ENCODE data around the gene FLVCR1.

Gene FLVCR1

DNA sequence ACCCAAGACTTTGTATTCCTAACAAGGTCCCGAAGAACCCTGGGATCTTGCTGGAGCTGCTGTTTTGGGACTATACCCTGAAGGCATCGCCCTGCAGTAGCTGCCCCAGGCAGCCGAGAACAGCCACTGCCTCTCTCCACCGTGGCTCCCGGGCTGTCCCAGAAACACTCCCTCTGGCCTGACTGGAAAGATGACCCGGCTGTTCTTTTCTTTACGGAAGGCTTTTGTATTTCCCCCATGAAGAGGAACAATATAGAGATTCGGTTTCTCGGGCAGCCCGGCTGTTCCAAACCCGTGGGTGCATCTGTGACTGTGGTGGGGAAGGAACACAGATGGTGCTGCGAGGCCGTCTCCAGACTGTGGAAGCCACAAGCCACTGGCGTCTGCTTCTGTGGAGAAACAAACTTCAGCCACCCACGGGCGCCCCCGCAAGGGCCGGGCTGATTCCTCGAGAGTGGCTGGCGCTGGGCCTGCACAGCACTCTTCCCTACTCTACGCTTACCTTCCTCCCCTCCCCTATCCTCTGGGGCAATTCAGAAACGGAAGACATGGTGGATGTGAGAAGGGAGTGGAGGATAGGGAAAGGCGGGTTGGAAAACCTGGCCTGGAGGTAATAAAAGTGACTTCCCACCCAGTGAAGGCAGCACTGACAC is 58.5 kb downstream of the FLVCR1 start:
- no peak for DNase-seq

- no peak for DNase-seq
Measured at GRCh38 chr1:212917134-212917485, 59.0 kb downstream of the FLVCR1 start.

DNA sequence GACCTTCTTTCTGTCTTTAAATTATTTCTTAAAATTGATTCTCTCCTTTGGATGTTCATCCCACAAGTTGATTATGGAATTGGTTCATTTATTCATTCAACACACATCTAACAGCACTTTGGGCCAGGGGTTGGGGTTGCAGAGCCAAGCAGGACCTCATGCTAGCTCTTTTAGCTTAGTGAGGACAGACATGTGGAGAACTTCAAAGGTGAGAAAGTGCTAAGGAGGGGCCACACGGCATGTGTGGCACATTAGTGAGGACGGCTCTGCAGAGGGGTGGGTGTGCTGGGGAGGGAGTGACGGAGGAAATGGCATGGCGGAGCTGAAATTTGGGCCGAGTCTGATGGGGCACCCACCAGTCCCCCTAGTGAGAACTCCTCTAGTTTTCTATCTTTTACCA is 59.8 kb downstream of the FLVCR1 start:
- DNase-seq = no peak

DNA sequence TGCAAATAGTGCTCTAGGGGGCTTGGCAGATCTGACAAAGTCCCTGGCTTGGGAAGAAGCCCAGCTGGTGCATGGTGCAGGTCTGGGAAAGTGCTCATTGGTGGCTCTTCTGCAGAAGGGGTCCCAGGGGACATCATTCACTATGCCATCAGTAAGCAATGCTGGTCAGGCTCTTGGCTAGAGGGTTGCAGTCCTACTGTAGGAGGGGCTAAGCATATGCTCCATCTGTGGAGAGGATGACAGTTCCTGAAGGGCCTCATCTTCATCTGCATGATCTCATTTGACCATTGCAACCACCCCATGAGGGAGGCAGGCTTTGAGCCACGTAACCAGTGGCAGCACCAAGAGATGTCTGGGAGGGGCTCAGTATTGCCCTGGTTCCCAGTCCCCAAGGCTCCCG is 60.7 kb downstream of the FLVCR1 start:
- DNase-seq = no peak

- no peak for DNase-seq
Measured at GRCh38 chr1:212920246-212920645, 62.2 kb downstream of the FLVCR1 start.

GRCh38 chr1:212920896-212921295 is 62.8 kb downstream of the FLVCR1 start:
- no peak for DNase-seq

GRCh38 chr1:212922016-212922415 is 63.9 kb downstream of the FLVCR1 start:
- DNase-seq = no peak

DNA sequence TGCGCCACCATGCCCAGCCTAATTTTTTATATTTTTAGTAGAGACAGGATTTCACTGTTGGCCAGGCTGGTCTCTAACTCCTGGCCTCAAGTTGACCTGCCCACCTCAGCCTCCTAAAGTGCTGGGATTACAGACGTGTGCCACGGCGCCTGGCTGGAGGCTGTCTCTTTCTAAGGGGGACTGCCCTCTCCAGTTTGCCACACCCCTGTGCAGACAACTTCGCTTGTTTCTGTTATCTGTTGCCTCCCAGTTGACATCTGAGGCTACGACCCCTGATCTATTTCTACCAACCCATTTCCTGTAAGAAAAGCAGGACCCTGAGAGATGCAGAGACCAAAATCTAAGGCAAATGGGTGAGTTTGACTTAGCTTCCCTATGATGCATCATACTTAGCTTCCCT is 68.3 kb downstream of the FLVCR1 start:
- no peak for DNase-seq

- DNase-seq = no peak
Measured at GRCh38 chr1:212928323-212929291, 70.5 kb downstream of the FLVCR1 start.

- no peak for DNase-seq
Measured at GRCh38 chr1:212930986-212931678, 73.1 kb downstream of the FLVCR1 start.

GRCh38 chr1:212933815-212934471 is 75.9 kb downstream of the FLVCR1 start:
- no peak for DNase-seq

DNA sequence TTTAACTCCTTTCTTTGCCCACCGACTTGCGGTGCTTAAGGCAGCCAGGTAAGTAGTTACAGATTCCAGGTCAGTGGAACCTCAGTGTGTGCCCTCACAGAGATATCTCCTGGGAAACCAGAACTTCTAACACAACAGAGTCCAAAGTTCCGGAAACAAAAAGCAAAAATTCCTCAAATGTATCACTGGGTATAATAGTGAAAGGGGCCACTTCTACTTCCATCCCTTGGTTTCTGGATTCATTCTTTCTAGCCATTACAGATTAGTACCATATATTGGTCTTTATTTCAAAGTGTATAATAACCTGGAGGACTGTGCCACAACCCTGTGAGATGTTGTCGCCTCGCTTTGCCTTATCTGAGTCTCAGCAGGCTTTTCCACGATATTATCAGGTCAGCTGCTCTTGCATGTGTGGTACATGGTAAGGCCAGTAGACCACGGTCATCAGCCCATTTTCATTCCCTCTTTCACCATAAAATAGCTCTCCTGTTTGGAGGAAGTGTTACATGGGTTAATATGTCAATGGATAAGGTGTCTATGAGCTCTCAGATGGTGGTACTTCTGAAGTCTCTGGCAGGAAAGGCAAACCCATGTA is 77.4 kb downstream of the FLVCR1 start:
- no peak for DNase-seq

- DNase-seq = no peak
Measured at GRCh38 chr1:212937034-212937433, 79.0 kb downstream of the FLVCR1 start.

GRCh38 chr1:212938846-212939245 is 80.8 kb downstream of the FLVCR1 start:
- DNase-seq = no peak

DNA sequence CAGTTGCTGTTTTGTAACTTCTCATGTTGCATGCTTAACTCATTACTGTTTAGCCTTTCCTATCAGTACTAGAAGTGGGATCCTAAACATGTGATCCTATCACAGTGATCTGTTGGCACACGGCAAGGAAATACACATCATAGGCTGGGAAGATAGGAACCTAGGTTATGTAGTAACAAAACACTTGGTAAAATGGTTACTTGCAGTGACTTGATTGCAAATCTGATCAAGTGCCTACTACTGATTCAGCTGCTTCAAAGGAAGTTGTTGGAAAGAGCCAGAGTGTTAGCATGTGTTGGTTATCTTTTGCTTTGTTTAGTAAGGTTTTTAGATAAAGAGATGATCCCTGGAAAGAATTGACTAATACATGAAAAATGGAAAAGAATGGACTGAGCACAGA is 83.4 kb downstream of the FLVCR1 start:
- no peak for DNase-seq

GRCh38 chr1:212942679-212943392 is 84.8 kb downstream of the FLVCR1 start:
- no peak for DNase-seq

DNA sequence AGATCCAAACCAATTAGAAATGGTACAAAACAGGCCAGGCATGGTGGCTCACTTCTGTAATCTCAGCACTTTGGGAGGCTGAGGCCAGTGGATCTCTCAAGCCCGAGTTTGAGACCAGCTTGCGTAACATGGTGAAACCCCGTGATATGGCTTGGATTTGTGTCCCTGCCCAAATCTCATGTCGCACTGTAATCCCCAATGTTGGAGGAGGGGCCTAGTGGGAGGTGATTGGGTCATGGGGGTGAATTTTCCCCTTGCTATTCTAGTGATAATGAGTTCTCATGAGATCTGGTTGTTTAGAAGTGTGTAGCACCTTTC is 85.3 kb downstream of the FLVCR1 start:
- no peak for DNase-seq

DNA sequence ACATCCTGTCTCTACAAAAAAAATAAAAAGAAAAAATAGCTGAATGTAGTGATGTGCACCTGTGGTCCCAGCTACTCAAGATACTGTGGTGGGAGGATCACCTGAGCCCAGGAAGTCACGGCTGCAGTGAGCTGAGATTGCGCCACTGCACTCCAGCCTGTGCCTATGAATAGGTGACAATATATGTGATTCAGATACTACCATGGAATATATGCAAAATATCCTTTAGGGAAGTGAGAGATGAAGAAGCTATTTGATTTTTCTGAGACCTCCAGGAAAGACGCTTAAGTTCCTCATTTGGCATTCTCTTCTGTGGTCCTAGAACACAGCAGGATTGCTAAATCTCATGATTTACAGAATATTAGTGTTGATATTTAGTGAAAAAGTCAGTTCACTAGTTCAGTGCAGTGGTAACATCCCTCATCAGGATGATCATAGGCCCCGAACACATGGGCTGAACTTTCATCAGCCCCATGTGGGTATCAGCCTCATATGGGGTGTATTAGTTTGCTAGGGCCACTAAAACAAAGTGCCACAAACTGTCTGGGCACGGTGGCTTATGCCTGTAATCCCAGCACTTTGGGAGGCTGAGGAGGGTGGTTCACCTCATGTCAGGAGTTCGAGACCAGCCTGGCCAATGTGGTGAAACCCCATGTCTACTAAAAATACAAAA is 86.3 kb downstream of the FLVCR1 start:
- DNase-seq = no peak

- DNase-seq = no peak
Measured at GRCh38 chr1:212945056-212945455, 87.0 kb downstream of the FLVCR1 start.

DNA sequence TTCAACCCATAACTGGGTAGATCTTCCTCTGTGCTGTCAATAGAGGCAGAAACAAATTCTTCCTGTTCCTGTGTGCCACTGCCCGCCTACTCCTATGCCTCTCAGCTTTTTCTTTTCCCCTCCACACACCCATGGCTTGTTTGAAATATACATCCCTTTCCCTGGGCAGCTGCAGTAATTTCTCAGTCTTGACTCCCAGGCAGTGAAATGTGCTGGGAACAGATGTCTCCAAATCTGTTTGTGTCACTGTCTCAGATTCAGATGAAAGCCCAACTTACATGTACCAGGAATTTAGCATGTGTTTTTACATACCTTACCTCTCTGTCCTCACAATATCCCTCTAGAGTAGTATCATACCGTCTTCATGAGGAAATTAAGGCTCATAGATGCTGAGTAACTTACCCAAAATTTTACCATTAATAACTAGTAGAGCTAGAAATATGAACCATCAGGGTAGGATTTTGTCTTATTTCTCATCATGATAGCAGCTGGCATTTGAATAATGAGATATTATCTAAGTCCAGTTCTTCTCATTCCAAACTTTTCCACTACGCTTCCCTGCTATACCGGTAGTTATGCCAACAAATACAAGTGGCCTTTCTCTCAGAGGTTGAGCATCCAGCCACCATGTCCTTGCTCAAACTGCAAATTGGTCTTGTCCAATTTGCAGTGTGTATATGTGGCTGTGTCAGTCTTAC is 87.5 kb downstream of the FLVCR1 start:
- no peak for DNase-seq

DNA sequence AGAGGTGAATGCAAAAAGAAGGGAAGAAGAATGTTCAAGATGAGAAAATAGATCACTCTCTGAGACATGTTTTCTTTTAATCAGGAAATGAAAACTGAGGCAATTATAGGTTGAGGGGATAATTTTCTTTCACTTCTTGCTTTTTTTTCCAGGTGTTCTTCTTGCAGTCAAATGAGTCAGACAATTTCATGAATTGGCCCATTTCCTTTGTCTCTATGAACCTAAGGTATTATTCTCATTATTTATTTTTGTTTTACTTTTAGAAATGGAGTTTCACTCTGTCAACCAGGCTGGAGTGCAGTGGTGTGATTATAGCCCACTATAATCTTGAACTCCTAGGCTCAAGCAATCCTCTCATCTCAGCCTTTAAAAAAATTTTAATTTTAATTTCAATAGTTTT is 88.8 kb downstream of the FLVCR1 start:
- no peak for DNase-seq
